Breast epithelium (tissue), 4 donors: ENCODE data around the gene ANAPC2. TPM values are rescaled to one million over a fixed set of nuclear protein-coding genes. Genes with fewer than 3 reads are reported as not detected.

Experiments
- DNase-seq, 2 donors: peaks; one replicate each; pipeline ENCODE4 v3.0.0-alpha.2; 2019; ENCODE audit warnings: low spot score in 2 of 2
- H3K27ac ChIP-seq, 2 donors: fragments of 200-600 bp; sonication (generic) in 1 of 2; one replicate each; pipeline ENCODE4 v1.5.1; 2016 to 2019; ENCODE audit warnings: mild to moderate bottlenecking in 1 of 2
- H3K27me3 ChIP-seq, 2 donors: fragments of 200-600 bp; sonication (generic) in 1 of 2; one replicate each; pipeline versions ENCODE4 v1.5.1 to v1.6.0; 2017 to 2019; ENCODE audit warnings: control low read depth in 1 of 2, mild to moderate bottlenecking in 1 of 2
- H3K36me3 ChIP-seq: fragments of 200-600 bp; one replicate; pipeline ENCODE4 v1.5.1; 2019
- H3K4me1 ChIP-seq, 2 donors: fragments of 200-600 bp; sonication (generic); one replicate each; pipeline ENCODE4 v1.5.1; 2016 to 2019; ENCODE audit warnings: control low read depth in 1 of 2
- H3K4me3 ChIP-seq, 3 donors: fragments of 200-600 bp; sonication (generic); 1 replicate in 2 of 3; 2 replicates in 1 of 3; pipeline ENCODE4 v1.5.1; 2016 to 2019; ENCODE audit warnings: mild to moderate bottlenecking in 3 of 3, moderate library complexity in 2 of 3
- H3K9me3 ChIP-seq, 2 donors: fragments of 200-600 bp; sonication (generic) in 1 of 2; one replicate each; pipeline ENCODE4 v1.5.1; 2016 to 2019; ENCODE audit warnings: control low read depth in 1 of 2
- CTCF ChIP-seq, 3 donors: fragments of 450-650 bp; IDR thresholded peaks; one replicate each; pipeline ENCODE4 v1.5.1; 2016 to 2017; ENCODE audit warnings: antibody characterized with exemption in 3 of 3, mild to moderate bottlenecking in 3 of 3, moderate library complexity in 3 of 3
- POLR2A ChIP-seq: fragments of 450-650 bp; IDR thresholded peaks from one replicate; pipeline ENCODE4 v1.6.1; 2016; ENCODE audit warnings: antibody characterized with exemption, mild to moderate bottlenecking, moderate library complexity
- POLR2AphosphoS5 ChIP-seq, 3 donors: sonication (generic); formaldehyde crosslinking; IDR thresholded peaks; one replicate each; pipeline ENCODE4 v1.6.1; 2017; ENCODE audit warnings: antibody characterized with exemption in 3 of 3
- intact Hi-C: fragments of 100-400 bp; cut with DNase I; formaldehyde crosslinking; loops from one replicate; pipeline ENCODE4 v1.15.1; 2023; ENCODE audit warnings: low total_unique reads
- total RNA-seq, 3 donors: library from RNA; depleted of rRNA; stranded (reverse); fragments of >200 nt; gene quantifications; one replicate each; pipeline ENCODE4 v1.1.0, GENCODE V29; 2016

The ANAPC2 gene
- total RNA-seq, 3 donors from 2014 or later: 32.0 to 35.7 (median 32.9) TPM

GRCh38 chr9:137232510-137232909, 44.1 kb upstream of the ANAPC2 start:
- intact Hi-C loops: loop anchor here (10.0 kb wide), 1 partner anchor 118 kb away; the partner anchor contains the start of gene DPP7

GRCh38 chr9:137232101-137232500, 43.7 kb upstream of the ANAPC2 start:
- Histone ChIP-seq H3K4me3 (no peak overlapping the region), H3K4me1 (peaks cover 0 to 13% of the 10 kb centered on the region in 2 donors), H3K9me3 (no peaks in the 10 kb centered on the region), H3K27me3 (peaks cover 27 to 80% of the 10 kb centered on the region in 2 donors), H3K27ac (no peak overlapping the region), H3K36me3 (no peaks in the 10 kb centered on the region)
- TF ChIP-seq POLR2A (no peak), CTCF (IDR thresholded peaks at IDR 0.05) (no peak), POLR2AphosphoS5 (IDR thresholded peaks at IDR 0.05) (no peak)
- intact Hi-C loops: loop anchor here (10.0 kb wide), 1 partner anchor 117 kb away; the partner anchor contains the start of gene DPP7
- no peak for DNase-seq

More at GRCh38 chr9:137232510-137232909, 44.1 kb upstream of the ANAPC2 start:
- Histone ChIP-seq H3K9me3 (no peaks in the 10 kb centered on the region), H3K27me3 (peaks cover 27 to 80% of the 10 kb centered on the region in 2 donors), H3K4me3 (no peak overlapping the region), H3K4me1 (peaks cover 0 to 14% of the 10 kb centered on the region in 2 donors), H3K36me3 (no peaks in the 10 kb centered on the region), H3K27ac (no peak overlapping the region)
- TF ChIP-seq CTCF (IDR thresholded peaks at IDR 0.05) (no peak), POLR2AphosphoS5 (IDR thresholded peaks at IDR 0.05) (no peak), POLR2A (no peak)
- DNase-seq: no peak

- Histone ChIP-seq H3K9me3 (no peaks in the 10 kb centered on the region), H3K27me3 (peaks cover 27 to 80% of the 10 kb centered on the region in 2 donors), H3K4me1 (peaks cover 0 to 10% of the 10 kb centered on the region in 2 donors), H3K4me3 (no peak overlapping the region), H3K27ac (no peak overlapping the region), H3K36me3 (no peaks in the 10 kb centered on the region)
- no peak for DNase-seq
- intact Hi-C loops: loop anchor here (10.0 kb wide), 1 partner anchor 117 kb away; the partner anchor contains the start of gene DPP7
- TF ChIP-seq POLR2AphosphoS5 (IDR thresholded peaks at IDR 0.05) (no peak), POLR2A (no peak), CTCF (IDR thresholded peaks at IDR 0.05) (no peak)
These were observed 43.1 kb upstream of the ANAPC2 start for GRCh38 chr9:137231372-137232039.

- peaks cover 27 to 79% of the 10 kb centered on the region in 2 donors for H3K27me3 ChIP-seq
- intact Hi-C loops: loop anchor here (10.0 kb wide), 1 partner anchor 116 kb away; the partner anchor contains the start of gene DPP7
- DNase-seq: no peak
These were observed 42.5 kb upstream of the ANAPC2 start, which contains the start of gene SLC34A3 for GRCh38 chr9:137230705-137231371. Gene SLC34A3 (plus strand): TSS chr9:137230901. CDS start chr9:137231703, 802 bp downstream.

More at GRCh38 chr9:137230705-137231371, 42.5 kb upstream of the ANAPC2 start, which contains the start of gene SLC34A3:
- TF ChIP-seq POLR2A (no peak), POLR2AphosphoS5 (IDR thresholded peaks at IDR 0.05) (no peak), CTCF (IDR thresholded peaks at IDR 0.05) (no peak)
- Histone ChIP-seq H3K27ac (no peak within 1 kb of the TSS), H3K4me1 (peaks cover 0 to 7% of the 10 kb centered on the region in 2 donors), H3K9me3 (no peaks in the 10 kb centered on the region), H3K36me3 (no peaks in the 10 kb centered on the region), H3K4me3 (no peak within 1 kb of the TSS)
